Fibroblast of lung (primary cell): ENCODE data around the gene IRGQ. TPM values are rescaled to one million over a fixed set of nuclear protein-coding genes. Genes with fewer than 3 reads are reported as not detected.

Source experiments
- DNase-seq, 2 donors: peaks; one replicate each; pipeline versions ENCODE4 v3.0.0 to v3.0.0-alpha.2; 2010; ENCODE audit warnings: low read depth in 2 of 2
- H2AFZ ChIP-seq: 2 replicates; pipeline ENCODE4 v1.5.1; 2012; ENCODE audit warnings: low read length, control low read depth, inconsistent platforms
- H3K27ac ChIP-seq: 2 replicates; pipeline ENCODE4 v1.5.1; 2011; ENCODE audit warnings: low read length, control low read depth; ENCODE audit not compliant: insufficient read depth
- H3K27me3 ChIP-seq: 2 replicates; pipeline ENCODE4 v1.5.1; 2011; ENCODE audit warnings: mild to moderate bottlenecking, low read length; ENCODE audit not compliant: control insufficient read depth, insufficient read depth
- H3K36me3 ChIP-seq: 2 replicates; pipeline ENCODE4 v1.5.1; 2011; ENCODE audit warnings: low read length; ENCODE audit not compliant: control insufficient read depth, insufficient read depth
- H3K4me1 ChIP-seq: 2 replicates; pipeline ENCODE4 v1.5.1; 2011; ENCODE audit warnings: low read length; ENCODE audit not compliant: control insufficient read depth, insufficient read depth; ENCODE audit errors: extremely low read depth
- H3K4me2 ChIP-seq: 2 replicates; pipeline ENCODE4 v1.5.1; 2011; ENCODE audit warnings: low read length, control low read depth; ENCODE audit not compliant: insufficient read depth; ENCODE audit errors: extremely low read depth
- H3K4me3 ChIP-seq, 4 experiments: fragments of 200-600 bp in 1 of 4; sonication (generic) in 1 of 4; replicated peaks in 1 of 4; 2 replicates each; pipeline ENCODE4 v1.5.1; 2011 to 2016; ENCODE audit warnings: low read length in 4 of 4, low read depth in 3 of 4, mild to moderate bottlenecking in 3 of 4, control low read depth in 2 of 4, inconsistent platforms in 1 of 4, mixed read lengths in 1 of 4; ENCODE audit not compliant: insufficient read depth in 1 of 4; ENCODE audit errors: control extremely low read depth in 1 of 4
- H3K79me2 ChIP-seq: 2 replicates; pipeline ENCODE4 v1.5.1; 2012; ENCODE audit warnings: mild to moderate bottlenecking, low read length, inconsistent platforms; ENCODE audit not compliant: control insufficient read depth, insufficient read depth
- H3K9ac ChIP-seq: 2 replicates; pipeline ENCODE4 v1.5.1; 2011; ENCODE audit warnings: mild to moderate bottlenecking, low read length, control low read depth; ENCODE audit not compliant: insufficient read depth
- H3K9me3 ChIP-seq: 2 replicates; pipeline ENCODE4 v1.5.1; 2012; ENCODE audit warnings: low read depth, low read length; ENCODE audit not compliant: control insufficient read depth, insufficient read depth
- H4K20me1 ChIP-seq: 2 replicates; pipeline ENCODE4 v1.5.1; 2011; ENCODE audit warnings: low read length; ENCODE audit not compliant: control insufficient read depth, insufficient read depth; ENCODE audit errors: extremely low read depth
- EZH2 ChIP-seq: IDR thresholded peaks from 2 replicates; pipeline ENCODE4 v1.5.1; 2012; ENCODE audit warnings: low read length, control low read depth, mild to moderate bottlenecking; ENCODE audit errors: missing control alignments
- polyA plus RNA-seq, 2 donors: library from polyadenylated mRNA; depleted of rRNA in 1 of 2; stranded (reverse) in 1 of 2; unstranded in 1 of 2; fragments of >200 nt; gene quantifications; 2 replicates each; pipeline ENCODE4 v1.2.1, GENCODE V29; 2011 to 2012; ENCODE audit warnings: missing spikeins in 1 of 2
- total RNA-seq: library from RNA; depleted of rRNA; stranded (reverse); fragments of >200 nt; gene quantifications from 2 replicates; pipeline ENCODE4 v1.2.1, GENCODE V29; 2014
- TF ChIP-seq, protein P1 (sequence below), 2 donors: IDR thresholded peaks in 1 of 2; conservative IDR thresholded peaks in 1 of 2; 1 replicate in 1 of 2; 2 replicates in 1 of 2; pipeline ENCODE4 v1.5.1; 2011 to 2012; ENCODE audit warnings: low read length in 2 of 2, control low read depth in 1 of 2, inconsistent platforms in 1 of 2, low read depth in 1 of 2, mild to moderate bottlenecking in 1 of 2

Gene IRGQ
- total and polyA plus RNA-seq, 2 donors (not counting 1 experiment from before 2014, with no cell fraction given): 11.7 to 12.2 TPM

DNA sequence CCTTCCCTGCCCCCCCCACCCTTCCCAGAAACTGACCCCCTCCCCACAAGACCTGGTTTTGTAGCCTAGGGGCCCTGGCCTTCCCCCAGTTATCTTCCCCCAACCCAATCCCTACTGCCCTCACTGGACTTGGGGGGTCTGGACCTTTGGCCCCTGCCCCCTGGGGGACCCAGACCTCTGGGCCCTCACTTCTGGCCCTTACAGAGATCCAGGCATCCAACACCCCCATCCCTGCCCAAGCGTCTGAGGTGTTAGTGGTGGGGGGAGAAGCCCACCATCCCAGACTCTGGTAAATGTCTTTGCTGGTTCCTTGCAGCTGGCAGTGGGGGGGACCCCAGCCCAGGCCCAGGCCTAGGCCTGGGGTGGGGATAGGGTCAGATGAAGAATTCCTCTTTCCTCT lies 27.0 kb upstream of the IRGQ start:
- Histone ChIP-seq H3K79me2 (peaks cover 5% of the 10 kb centered on the region), H3K9me3 (no peaks in the 10 kb centered on the region), H3K27me3 (no peaks in the 10 kb centered on the region), H3K4me2 (no peak overlapping the region), H3K36me3 (no peaks in the 10 kb centered on the region), H3K27ac (no peak overlapping the region), H3K9ac (no peak overlapping the region), H2AFZ (no peak overlapping the region), H3K4me1 (peaks cover 2% of the 10 kb centered on the region), H3K4me3 (no peak overlapping the region), H4K20me1 (no peaks in the 10 kb centered on the region)
- no peak for DNase-seq
- no peak for TF ChIP-seq EZH2
- TF ChIP-seq, protein P1, sequence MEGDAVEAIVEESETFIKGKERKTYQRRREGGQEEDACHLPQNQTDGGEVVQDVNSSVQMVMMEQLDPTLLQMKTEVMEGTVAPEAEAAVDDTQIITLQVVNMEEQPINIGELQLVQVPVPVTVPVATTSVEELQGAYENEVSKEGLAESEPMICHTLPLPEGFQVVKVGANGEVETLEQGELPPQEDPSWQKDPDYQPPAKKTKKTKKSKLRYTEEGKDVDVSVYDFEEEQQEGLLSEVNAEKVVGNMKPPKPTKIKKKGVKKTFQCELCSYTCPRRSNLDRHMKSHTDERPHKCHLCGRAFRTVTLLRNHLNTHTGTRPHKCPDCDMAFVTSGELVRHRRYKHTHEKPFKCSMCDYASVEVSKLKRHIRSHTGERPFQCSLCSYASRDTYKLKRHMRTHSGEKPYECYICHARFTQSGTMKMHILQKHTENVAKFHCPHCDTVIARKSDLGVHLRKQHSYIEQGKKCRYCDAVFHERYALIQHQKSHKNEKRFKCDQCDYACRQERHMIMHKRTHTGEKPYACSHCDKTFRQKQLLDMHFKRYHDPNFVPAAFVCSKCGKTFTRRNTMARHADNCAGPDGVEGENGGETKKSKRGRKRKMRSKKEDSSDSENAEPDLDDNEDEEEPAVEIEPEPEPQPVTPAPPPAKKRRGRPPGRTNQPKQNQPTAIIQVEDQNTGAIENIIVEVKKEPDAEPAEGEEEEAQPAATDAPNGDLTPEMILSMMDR (conservative IDR thresholded peaks at IDR 0.05 in 1 of 2, IDR thresholded peaks at IDR 0.05 in 1 of 2; ENCODE audit: low read depth in 1 of 2, low read length in 2 of 2): no peak

DNA sequence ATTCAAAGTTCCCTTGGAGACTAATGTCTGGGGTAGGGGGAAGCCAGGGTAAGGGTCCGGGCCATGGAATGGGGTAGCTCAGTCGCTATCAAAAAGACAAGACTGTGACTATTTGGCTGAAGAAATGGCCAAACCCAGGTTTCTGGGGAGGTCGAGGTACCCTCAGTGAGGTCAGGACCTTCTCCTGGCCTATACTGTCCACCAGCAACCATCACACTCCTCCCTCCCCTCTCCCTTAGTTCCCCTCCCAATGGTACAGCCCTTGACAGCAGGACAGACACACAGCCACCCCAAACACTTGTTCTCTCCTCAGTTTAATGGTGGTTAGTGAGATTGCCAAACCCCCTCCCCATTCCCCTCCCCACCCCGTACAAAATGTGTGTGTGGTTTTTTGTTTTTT lies 26.1 kb upstream of the IRGQ start:
- peaks cover 2% of the 10 kb centered on the region for H3K4me1 ChIP-seq
- TF ChIP-seq EZH2: no peak
- TF ChIP-seq, protein P1 (conservative IDR thresholded peaks at IDR 0.05 in 1 of 2, IDR thresholded peaks at IDR 0.05 in 1 of 2; ENCODE audit: low read depth in 1 of 2, low read length in 2 of 2): no peak
- H3K9ac ChIP-seq: no peak overlapping the region
- DNase-seq: no peak
- no peak overlapping the region for H3K4me3 ChIP-seq
- H3K36me3 ChIP-seq: no peaks in the 10 kb centered on the region
- H3K27me3 ChIP-seq: no peaks in the 10 kb centered on the region
- H3K9me3 ChIP-seq: no peaks in the 10 kb centered on the region
- no peak overlapping the region for H3K4me2 ChIP-seq
- H3K79me2 ChIP-seq: peaks cover 8% of the 10 kb centered on the region
- no peaks in the 10 kb centered on the region for H4K20me1 ChIP-seq
- no peak overlapping the region for H3K27ac ChIP-seq
- no peak overlapping the region for H2AFZ ChIP-seq

DNA sequence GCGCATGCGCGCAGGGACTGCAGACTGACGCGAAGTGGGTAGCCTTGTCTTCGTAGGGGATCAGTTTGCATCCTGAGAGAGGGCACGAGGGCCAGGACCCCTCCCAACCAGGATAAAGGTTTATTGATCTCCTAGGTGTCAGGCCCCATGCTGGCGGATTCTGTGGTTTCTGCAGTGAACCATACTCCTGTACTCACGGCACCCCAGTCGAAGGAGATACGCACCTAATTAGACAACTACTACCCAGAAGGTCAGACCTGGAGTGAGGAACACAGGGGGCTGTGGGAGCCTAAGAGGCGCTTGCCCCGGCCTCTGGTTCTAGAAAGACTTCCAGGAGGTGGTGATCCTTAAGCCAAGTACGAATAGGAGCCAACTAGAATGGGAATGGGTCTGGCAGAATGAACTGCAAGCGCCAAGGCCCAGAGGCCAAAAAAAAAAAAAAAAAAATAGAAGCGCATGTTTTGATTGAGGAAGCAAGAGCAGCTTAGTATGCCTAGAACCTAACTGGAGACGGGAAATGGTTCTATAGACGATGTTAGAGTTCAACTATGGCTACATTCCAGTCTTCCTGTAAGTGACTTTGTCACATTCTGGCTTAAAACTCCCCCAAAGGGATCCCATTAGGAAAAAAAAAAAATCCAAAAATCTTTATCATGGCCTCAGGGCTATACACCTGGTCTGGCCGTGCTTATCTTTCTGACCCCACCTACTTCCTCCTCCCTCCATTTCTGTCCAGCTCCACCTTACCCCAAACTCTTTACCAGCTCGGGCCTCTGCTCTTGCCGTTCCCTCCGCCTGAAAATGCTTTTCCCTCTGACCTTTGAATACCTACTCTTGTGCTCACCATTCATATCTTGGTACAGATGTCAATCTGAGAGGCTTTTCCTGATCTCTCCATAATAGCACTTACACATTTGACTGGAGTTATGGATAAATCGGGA lies 24.4 kb upstream of the IRGQ start:
- peak overlapping the region; percentile 88 for H3K27ac ChIP-seq
- H3K79me2 ChIP-seq: peaks cover 11% of the 10 kb centered on the region
- no peaks in the 10 kb centered on the region for H4K20me1 ChIP-seq
- peak overlapping the region; percentile 89 for H2AFZ ChIP-seq
- H3K27me3 ChIP-seq: no peaks in the 10 kb centered on the region
- H3K36me3 ChIP-seq: no peaks in the 10 kb centered on the region
- no peak for TF ChIP-seq EZH2
- TF ChIP-seq, protein P1 (conservative IDR thresholded peaks at IDR 0.05 in 1 of 2, IDR thresholded peaks at IDR 0.05 in 1 of 2; ENCODE audit: low read depth in 1 of 2, low read length in 2 of 2): no peak
- H3K4me1 ChIP-seq: peaks cover 2% of the 10 kb centered on the region
- H3K4me2 ChIP-seq: peak overlapping the region; percentile 95
- H3K9me3 ChIP-seq: no peaks in the 10 kb centered on the region
- H3K9ac ChIP-seq: peak overlapping the region; percentile 87
- DNase-seq: no peak
- H3K4me3 ChIP-seq: peak overlapping the region; percentile 64 to 86 (median 76)
